Suprapubic skin (tissue), 4 donors: ENCODE results near the gene DEFB113.

Experiments used
- POLR2A ChIP-seq, 2 donors: fragments of 450-650 bp; IDR thresholded peaks; one replicate each; pipeline ENCODE4 v1.6.1; 2017; ENCODE audit warnings: antibody characterized with exemption in 2 of 2, mild to moderate bottlenecking in 2 of 2, moderate library complexity in 2 of 2
- POLR2AphosphoS5 ChIP-seq, 3 donors: sonication (generic); formaldehyde crosslinking; IDR thresholded peaks; one replicate each; pipeline ENCODE4 v1.6.1; 2017; ENCODE audit warnings: antibody characterized with exemption in 3 of 3
- TF ChIP-seq, protein P1 (sequence below), 2 donors: fragments of 200-600 bp in 1 of 2; fragments of 450-650 bp in 1 of 2; sonication (generic) in 1 of 2; IDR thresholded peaks; one replicate each; pipeline ENCODE4 v1.5.1; 2016 to 2019; ENCODE audit warnings: antibody characterized with exemption in 2 of 2, mild to moderate bottlenecking in 1 of 2, moderate library complexity in 1 of 2

DNA sequence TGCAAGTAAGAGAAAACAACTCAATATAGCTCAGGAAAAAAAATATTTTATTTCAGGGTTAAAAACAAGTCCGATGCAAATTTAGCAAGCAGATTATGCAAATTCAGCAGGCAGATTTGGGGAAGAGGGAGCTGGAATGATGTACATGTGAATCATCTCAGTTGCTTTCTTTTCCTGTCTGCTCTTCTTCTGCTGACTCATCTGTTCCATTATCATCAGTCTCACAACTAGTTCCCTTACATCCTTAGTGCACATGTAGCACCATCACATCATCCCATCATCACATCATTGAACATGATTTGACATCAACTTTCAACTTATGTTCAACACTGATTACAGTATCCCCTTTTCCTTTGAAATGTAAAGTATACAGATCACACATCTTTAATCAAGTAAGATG is 11.5 kb upstream of the DEFB113 start:
- TF ChIP-seq POLR2A (IDR thresholded peaks at IDR 0.05) (no peak), POLR2AphosphoS5 (IDR thresholded peaks at IDR 0.05) (no peak)
- TF ChIP-seq, protein P1, sequence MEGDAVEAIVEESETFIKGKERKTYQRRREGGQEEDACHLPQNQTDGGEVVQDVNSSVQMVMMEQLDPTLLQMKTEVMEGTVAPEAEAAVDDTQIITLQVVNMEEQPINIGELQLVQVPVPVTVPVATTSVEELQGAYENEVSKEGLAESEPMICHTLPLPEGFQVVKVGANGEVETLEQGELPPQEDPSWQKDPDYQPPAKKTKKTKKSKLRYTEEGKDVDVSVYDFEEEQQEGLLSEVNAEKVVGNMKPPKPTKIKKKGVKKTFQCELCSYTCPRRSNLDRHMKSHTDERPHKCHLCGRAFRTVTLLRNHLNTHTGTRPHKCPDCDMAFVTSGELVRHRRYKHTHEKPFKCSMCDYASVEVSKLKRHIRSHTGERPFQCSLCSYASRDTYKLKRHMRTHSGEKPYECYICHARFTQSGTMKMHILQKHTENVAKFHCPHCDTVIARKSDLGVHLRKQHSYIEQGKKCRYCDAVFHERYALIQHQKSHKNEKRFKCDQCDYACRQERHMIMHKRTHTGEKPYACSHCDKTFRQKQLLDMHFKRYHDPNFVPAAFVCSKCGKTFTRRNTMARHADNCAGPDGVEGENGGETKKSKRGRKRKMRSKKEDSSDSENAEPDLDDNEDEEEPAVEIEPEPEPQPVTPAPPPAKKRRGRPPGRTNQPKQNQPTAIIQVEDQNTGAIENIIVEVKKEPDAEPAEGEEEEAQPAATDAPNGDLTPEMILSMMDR (IDR thresholded peaks at IDR 0.05), result no peak
